Neural cell (in vitro differentiated cells): ENCODE data around the gene ZC3H6. TPM values are rescaled to one million over a fixed set of nuclear protein-coding genes. Genes with fewer than 3 reads are reported as not detected.
"Not testable (repeated sequence)": the region's sequence is repeated elsewhere in the genome, so short reads cannot be mapped to it uniquely, and the experiment has no call there.

Experiments
- H2AFZ ChIP-seq: fragments of 200-600, 300-800 bp; sonication (generic), shearing (Covaris generic); 2 replicates; pipeline ENCODE4 v1.6.0; 2014; ENCODE audit warnings: low read depth, mild to moderate bottlenecking, antibody characterized with exemption, low read length, moderate library complexity
- H3F3A ChIP-seq: fragments of 200-600 bp; shearing (Covaris generic); 2 replicates; pipeline ENCODE4 v1.6.1; 2016; ENCODE audit warnings: mild to moderate bottlenecking, moderate library complexity, mixed read lengths, antibody characterized with exemption, low read length; ENCODE audit not compliant: insufficient read depth, poor library complexity, severe bottlenecking
- H3K27ac ChIP-seq: fragments of 200-600, 300-800 bp; sonication (generic), shearing (Covaris generic); 2 replicates; pipeline ENCODE4 v1.5.1; 2014; ENCODE audit warnings: mild to moderate bottlenecking, low read length, moderate library complexity
- H3K27me3 ChIP-seq: fragments of 300-800, 200-600 bp; sonication (generic), shearing (Covaris generic); 2 replicates; pipeline ENCODE4 v1.6.0; 2014; ENCODE audit warnings: mild to moderate bottlenecking, low read depth, low read length, moderate library complexity; ENCODE audit not compliant: insufficient read depth
- H3K36me3 ChIP-seq: fragments of 300-800, 200-600 bp; sonication (generic), shearing (Covaris generic); 2 replicates; pipeline ENCODE4 v1.5.1; 2014; ENCODE audit warnings: mild to moderate bottlenecking, antibody characterized with exemption, low read length, moderate library complexity; ENCODE audit not compliant: insufficient read depth
- H3K4me2 ChIP-seq: fragments of 300-800, 200-600 bp; sonication (generic), shearing (Covaris generic); 2 replicates; pipeline ENCODE4 v1.6.0; 2014; ENCODE audit warnings: mild to moderate bottlenecking, low read length
- H3K4me3 ChIP-seq: fragments of 300-800, 200-600 bp; sonication (generic), shearing (Covaris generic); 2 replicates; pipeline ENCODE4 v1.5.1; 2014; ENCODE audit warnings: mild to moderate bottlenecking, low read length, moderate library complexity
- H3K79me2 ChIP-seq: fragments of 200-600 bp; shearing (Covaris generic); replicated peaks from 2 replicates; pipeline ENCODE4 v1.6.0; 2014; ENCODE audit warnings: mild to moderate bottlenecking, low read length, moderate library complexity; ENCODE audit not compliant: insufficient read depth
- H3K9ac ChIP-seq: fragments of 300-800, 200-600 bp; sonication (generic), shearing (Covaris generic); 2 replicates; pipeline ENCODE4 v1.6.1; 2016; ENCODE audit warnings: mild to moderate bottlenecking, low read length, mixed read lengths
- H3K9me2 ChIP-seq: fragments of 200-600 bp; shearing (Covaris generic); 2 replicates; pipeline ENCODE4 v1.6.1; 2016; ENCODE audit warnings: mild to moderate bottlenecking, low read length, mixed read lengths; ENCODE audit not compliant: insufficient read depth
- H3K9me3 ChIP-seq: fragments of 200-600, 300-800 bp; sonication (generic), shearing (Covaris generic); 2 replicates; pipeline ENCODE4 v1.6.1; 2016; ENCODE audit warnings: mild to moderate bottlenecking, mixed run types, low read length, moderate library complexity, mixed read lengths
- H4K20me1 ChIP-seq: fragments of 200-600 bp; shearing (Covaris generic); 2 replicates; pipeline ENCODE4 v1.6.1; 2016; ENCODE audit warnings: mild to moderate bottlenecking, mixed run types; ENCODE audit not compliant: insufficient read depth
- EP300 ChIP-seq: fragments of 450-650 bp; conservative IDR thresholded peaks from 2 replicates; pipeline ENCODE4 v1.6.1; 2014; ENCODE audit warnings: antibody characterized with exemption, mild to moderate bottlenecking, moderate library complexity; ENCODE audit not compliant: poor library complexity, severe bottlenecking
- MXI1 ChIP-seq: fragments of 450-650 bp; conservative IDR thresholded peaks from 2 replicates; pipeline ENCODE4 v1.6.1; 2014; ENCODE audit warnings: antibody characterized with exemption, mild to moderate bottlenecking; ENCODE audit not compliant: poor library complexity, severe bottlenecking
- POLR2AphosphoS5 ChIP-seq: IDR thresholded peaks from 2 replicates; pipeline ENCODE4 v1.6.1; 2012
- RAD21 ChIP-seq: fragments of 450-650 bp; conservative IDR thresholded peaks from 2 replicates; pipeline ENCODE4 v1.6.1; 2014; ENCODE audit warnings: antibody characterized with exemption, mild to moderate bottlenecking, moderate library complexity
- SMC3 ChIP-seq: fragments of 450-650 bp; conservative IDR thresholded peaks from 2 replicates; pipeline ENCODE4 v1.6.1; 2014; ENCODE audit warnings: antibody characterized with exemption, mild to moderate bottlenecking, moderate library complexity; ENCODE audit not compliant: poor library complexity
- TAF1 ChIP-seq: IDR thresholded peaks from 2 replicates; pipeline ENCODE4 v1.6.1; 2012; ENCODE audit warnings: low read depth
- polyA plus RNA-seq: library from polyadenylated mRNA; depleted of rRNA; stranded (reverse); fragments of >200 nt; gene quantifications from 2 replicates; pipeline ENCODE4 v1.2.3, GENCODE V29; 2014
- TF ChIP-seq, protein P1 (sequence below): fragments of 450-650 bp; IDR thresholded peaks from 2 replicates; pipeline ENCODE4 v1.5.1; 2014; ENCODE audit warnings: antibody characterized with exemption, mild to moderate bottlenecking, moderate library complexity; ENCODE audit not compliant: poor library complexity, severe bottlenecking
- TF ChIP-seq, protein P2 (sequence below): IDR thresholded peaks from 2 replicates; pipeline ENCODE4 v1.6.1; 2012; ENCODE audit warnings: borderline replicate concordance

The ZC3H6 gene
- polyA plus RNA-seq, 1 donor from 2014 or later, result 6.1 TPM

DNA sequence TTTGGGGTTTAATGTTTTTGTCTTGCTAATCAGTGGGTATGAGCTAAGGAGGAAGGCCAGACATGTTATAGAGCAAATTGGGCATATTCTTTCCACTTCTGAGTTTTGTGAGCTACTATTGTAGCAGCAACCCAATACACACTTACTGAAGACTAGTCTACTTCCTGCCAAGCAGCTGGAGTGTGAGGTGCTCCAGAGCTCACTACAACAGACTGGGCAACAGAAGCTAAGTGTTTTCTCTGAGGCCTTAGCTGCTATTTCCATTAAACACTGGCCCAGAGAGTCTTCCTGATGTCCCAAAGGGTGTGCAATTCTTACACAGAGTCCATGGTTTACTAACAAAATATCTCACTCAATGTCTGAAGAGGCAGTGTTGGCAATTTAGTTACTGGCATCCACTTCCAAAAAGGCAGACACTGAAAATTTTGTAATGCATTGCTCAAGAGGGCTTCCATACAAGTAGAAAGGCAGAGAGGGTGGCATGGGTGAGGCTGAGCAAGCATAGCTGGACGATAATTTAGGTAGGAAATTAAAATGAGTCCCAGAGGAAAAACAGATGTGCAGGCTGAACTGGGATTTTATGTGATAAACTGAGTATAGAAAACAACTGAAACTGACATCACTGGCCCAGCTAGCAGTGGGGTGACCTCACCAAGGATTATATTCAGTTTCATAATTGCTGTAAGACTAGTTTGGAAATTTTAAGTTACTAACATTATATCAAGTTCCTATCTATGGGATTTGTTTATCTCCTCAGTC, 68.6 kb downstream of the ZC3H6 start:
- Histone ChIP-seq H4K20me1 (no peaks in the 10 kb centered on the region), H3K9ac (no peak overlapping the region), H3K27ac (no peak overlapping the region), H3K4me3 (no peak overlapping the region), H3K27me3 (no peaks in the 10 kb centered on the region), H3F3A (no peaks in the 10 kb centered on the region), H3K36me3 (no peaks in the 10 kb centered on the region), H3K9me3 (no peaks in the 10 kb centered on the region), H3K9me2 (no peaks in the 10 kb centered on the region), H3K4me2 (no peak overlapping the region), H3K79me2 (no peaks in the 10 kb centered on the region), H2AFZ (no peak overlapping the region)
- TF ChIP-seq, protein P1, sequence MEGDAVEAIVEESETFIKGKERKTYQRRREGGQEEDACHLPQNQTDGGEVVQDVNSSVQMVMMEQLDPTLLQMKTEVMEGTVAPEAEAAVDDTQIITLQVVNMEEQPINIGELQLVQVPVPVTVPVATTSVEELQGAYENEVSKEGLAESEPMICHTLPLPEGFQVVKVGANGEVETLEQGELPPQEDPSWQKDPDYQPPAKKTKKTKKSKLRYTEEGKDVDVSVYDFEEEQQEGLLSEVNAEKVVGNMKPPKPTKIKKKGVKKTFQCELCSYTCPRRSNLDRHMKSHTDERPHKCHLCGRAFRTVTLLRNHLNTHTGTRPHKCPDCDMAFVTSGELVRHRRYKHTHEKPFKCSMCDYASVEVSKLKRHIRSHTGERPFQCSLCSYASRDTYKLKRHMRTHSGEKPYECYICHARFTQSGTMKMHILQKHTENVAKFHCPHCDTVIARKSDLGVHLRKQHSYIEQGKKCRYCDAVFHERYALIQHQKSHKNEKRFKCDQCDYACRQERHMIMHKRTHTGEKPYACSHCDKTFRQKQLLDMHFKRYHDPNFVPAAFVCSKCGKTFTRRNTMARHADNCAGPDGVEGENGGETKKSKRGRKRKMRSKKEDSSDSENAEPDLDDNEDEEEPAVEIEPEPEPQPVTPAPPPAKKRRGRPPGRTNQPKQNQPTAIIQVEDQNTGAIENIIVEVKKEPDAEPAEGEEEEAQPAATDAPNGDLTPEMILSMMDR, result no peak
- TF ChIP-seq, protein P2, sequence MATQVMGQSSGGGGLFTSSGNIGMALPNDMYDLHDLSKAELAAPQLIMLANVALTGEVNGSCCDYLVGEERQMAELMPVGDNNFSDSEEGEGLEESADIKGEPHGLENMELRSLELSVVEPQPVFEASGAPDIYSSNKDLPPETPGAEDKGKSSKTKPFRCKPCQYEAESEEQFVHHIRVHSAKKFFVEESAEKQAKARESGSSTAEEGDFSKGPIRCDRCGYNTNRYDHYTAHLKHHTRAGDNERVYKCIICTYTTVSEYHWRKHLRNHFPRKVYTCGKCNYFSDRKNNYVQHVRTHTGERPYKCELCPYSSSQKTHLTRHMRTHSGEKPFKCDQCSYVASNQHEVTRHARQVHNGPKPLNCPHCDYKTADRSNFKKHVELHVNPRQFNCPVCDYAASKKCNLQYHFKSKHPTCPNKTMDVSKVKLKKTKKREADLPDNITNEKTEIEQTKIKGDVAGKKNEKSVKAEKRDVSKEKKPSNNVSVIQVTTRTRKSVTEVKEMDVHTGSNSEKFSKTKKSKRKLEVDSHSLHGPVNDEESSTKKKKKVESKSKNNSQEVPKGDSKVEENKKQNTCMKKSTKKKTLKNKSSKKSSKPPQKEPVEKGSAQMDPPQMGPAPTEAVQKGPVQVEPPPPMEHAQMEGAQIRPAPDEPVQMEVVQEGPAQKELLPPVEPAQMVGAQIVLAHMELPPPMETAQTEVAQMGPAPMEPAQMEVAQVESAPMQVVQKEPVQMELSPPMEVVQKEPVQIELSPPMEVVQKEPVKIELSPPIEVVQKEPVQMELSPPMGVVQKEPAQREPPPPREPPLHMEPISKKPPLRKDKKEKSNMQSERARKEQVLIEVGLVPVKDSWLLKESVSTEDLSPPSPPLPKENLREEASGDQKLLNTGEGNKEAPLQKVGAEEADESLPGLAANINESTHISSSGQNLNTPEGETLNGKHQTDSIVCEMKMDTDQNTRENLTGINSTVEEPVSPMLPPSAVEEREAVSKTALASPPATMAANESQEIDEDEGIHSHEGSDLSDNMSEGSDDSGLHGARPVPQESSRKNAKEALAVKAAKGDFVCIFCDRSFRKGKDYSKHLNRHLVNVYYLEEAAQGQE, result no peak
- TF ChIP-seq EP300, result no peak
- no peak for TF ChIP-seq MXI1
- no peak for TF ChIP-seq SMC3
- TF ChIP-seq RAD21, result no peak
- no peak for TF ChIP-seq TAF1
- no peak for TF ChIP-seq POLR2AphosphoS5

DNA sequence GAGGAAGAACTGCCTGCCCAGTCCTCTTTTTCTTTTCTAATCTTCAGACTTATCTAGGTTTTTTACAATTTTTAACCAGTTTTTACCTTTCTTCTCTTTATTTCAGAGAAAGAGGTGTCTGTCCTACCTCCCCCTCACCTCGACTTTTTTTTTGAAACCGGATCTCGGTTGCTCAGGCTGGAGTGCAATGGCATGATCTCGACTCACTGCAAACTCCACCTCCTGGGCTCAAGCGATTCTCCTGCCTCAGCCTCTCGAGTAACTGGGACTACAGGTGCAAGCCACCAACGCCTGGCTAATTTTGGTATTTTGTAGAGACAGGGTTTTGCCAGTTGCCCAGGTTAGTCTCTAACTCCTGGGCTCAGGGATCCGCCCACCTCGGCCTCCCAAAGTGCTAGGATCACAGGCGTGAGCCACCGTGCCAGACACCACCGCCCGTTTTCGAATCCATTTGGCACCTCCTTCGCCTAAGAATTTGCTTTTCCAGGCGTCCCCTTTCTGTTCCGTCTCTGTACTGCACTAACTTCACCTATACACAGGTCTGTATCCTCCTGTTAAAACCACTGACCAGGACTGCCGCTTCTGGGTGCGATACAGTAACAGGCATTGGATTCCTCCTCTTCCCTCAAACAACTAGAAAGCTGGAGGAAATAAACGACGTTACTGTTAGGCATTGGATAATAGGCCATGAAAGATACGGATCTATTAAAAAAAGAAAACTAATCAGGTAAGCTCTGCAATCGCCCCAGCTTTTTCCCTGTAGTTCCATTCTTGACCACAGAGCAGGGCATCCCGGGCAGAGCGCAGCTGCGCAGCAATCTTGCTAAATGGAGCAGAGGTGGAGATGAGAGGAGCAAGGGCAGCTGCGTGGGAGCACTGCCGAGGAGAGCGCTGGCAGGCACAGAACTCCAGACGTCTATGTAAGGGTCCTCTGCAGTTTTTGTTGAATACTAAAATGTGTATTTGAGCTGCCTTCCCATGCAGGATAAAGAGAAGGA, 69.9 kb downstream of the ZC3H6 start:
- TF ChIP-seq, protein P2, result no peak
- no peak for TF ChIP-seq TAF1
- H3K9ac ChIP-seq, result no peak overlapping the region
- no peak overlapping the region for H3K4me2 ChIP-seq
- H3K9me3 ChIP-seq, result no peaks in the 10 kb centered on the region
- no peak overlapping the region for H2AFZ ChIP-seq
- H3F3A ChIP-seq, result no peaks in the 10 kb centered on the region
- no peaks in the 10 kb centered on the region for H4K20me1 ChIP-seq
- H3K9me2 ChIP-seq, result no peaks in the 10 kb centered on the region
- no peaks in the 10 kb centered on the region for H3K27me3 ChIP-seq
- no peaks in the 10 kb centered on the region for H3K79me2 ChIP-seq
- no peaks in the 10 kb centered on the region for H3K36me3 ChIP-seq
- H3K27ac ChIP-seq, result no peak overlapping the region
- H3K4me3 ChIP-seq, result no peak overlapping the region

DNA sequence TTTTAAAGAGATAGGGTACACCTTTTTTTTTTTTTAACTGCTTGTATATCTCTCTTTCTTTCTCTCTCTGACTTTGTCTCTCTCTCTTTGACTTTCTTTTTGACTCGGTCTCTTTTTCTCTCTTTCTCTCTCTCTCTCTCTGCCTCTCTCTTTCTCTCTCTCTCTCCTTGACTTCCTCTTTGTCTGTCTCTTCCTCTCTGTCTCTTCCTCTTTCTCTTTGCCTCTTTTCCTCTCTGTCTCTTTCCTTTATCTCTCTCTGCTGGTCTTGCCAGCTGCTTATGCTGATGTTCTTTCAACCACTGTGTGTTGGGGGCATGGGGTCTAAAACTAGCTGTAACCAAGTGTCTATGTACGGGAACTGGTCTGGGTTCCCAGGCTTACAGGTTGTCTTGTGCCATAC, 76.9 kb downstream of the ZC3H6 start:
- H3F3A ChIP-seq, H3K4me3 ChIP-seq, H3K79me2 ChIP-seq, H3K27ac ChIP-seq, H3K36me3 ChIP-seq, H3K4me2 ChIP-seq, H2AFZ ChIP-seq, H3K27me3 ChIP-seq, H4K20me1 ChIP-seq, H3K9ac ChIP-seq, H3K9me2 ChIP-seq, H3K9me3 ChIP-seq: not testable (repeated sequence)
